ENCODE results near the gene PLXNA2.

DNA sequence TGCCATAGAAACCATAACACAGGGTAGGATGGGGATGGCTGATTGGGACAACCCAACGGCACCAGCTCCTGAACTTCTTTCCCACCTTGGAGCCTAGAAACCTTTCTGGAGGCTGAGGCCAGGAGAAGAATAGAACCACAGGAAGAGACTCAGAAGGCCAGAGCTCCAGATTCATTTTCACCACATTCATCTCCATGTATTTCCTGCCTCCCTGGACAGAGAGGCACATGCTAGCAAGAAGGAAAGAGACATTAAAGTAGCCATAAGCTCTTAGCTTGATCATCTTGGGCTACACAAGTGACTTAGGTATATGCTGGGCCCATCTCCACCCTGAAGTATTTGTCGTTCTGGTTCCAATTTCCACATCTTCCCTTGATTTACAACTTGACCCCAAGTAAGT lies 44.1 kb downstream of the PLXNA2 start:
- TF ChIP-seq, protein P1, sequence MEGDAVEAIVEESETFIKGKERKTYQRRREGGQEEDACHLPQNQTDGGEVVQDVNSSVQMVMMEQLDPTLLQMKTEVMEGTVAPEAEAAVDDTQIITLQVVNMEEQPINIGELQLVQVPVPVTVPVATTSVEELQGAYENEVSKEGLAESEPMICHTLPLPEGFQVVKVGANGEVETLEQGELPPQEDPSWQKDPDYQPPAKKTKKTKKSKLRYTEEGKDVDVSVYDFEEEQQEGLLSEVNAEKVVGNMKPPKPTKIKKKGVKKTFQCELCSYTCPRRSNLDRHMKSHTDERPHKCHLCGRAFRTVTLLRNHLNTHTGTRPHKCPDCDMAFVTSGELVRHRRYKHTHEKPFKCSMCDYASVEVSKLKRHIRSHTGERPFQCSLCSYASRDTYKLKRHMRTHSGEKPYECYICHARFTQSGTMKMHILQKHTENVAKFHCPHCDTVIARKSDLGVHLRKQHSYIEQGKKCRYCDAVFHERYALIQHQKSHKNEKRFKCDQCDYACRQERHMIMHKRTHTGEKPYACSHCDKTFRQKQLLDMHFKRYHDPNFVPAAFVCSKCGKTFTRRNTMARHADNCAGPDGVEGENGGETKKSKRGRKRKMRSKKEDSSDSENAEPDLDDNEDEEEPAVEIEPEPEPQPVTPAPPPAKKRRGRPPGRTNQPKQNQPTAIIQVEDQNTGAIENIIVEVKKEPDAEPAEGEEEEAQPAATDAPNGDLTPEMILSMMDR (IDR thresholded peaks at IDR 0.05; ENCODE audit: extremely low read depth in 1 of 2, insufficient read depth in 1 of 2, low read depth in 1 of 2, low read length in 2 of 2), result no peak
- TF ChIP-seq POLR2AphosphoS5 (IDR thresholded peaks at IDR 0.05; ENCODE audit: insufficient read depth, low read depth, low read length), result no peak
